NCI-H1694 treated with DMSO at 0.1 percent for 48 hours (cell line): Measurements from ENCODE around the gene KLF7.

ENCODE experiments used
- DNase-seq: peaks from one replicate; lab custom pipeline; 2025; lab: John Stamatoyannopoulos, UW

The KLF7 gene

GRCh38 chr2:207126724-207127308 is 38.9 kb downstream of the KLF7 start:
- DNase-seq, result no peak

- no peak for DNase-seq
Measured at GRCh38 chr2:207123776-207124391, 41.9 kb downstream of the KLF7 start.

- DNase-seq, result no peak
Measured at GRCh38 chr2:207123335-207123744, 42.4 kb downstream of the KLF7 start.

- no peak for DNase-seq
Measured at GRCh38 chr2:207122651-207123334, 43.0 kb downstream of the KLF7 start.

GRCh38 chr2:207121784-207122183 is 44.0 kb downstream of the KLF7 start:
- no peak for DNase-seq

GRCh38 chr2:207119048-207119447 is 46.7 kb downstream of the KLF7 start:
- no peak for DNase-seq

GRCh38 chr2:207117668-207118067 is 48.1 kb downstream of the KLF7 start:
- no peak for DNase-seq

- DNase-seq, result no peak
Measured at GRCh38 chr2:207115715-207116364, 49.9 kb downstream of the KLF7 start.

GRCh38 chr2:207113414-207113813 is 52.3 kb downstream of the KLF7 start:
- DNase-seq, result peak; percentile 97

- no peak for DNase-seq
Measured at GRCh38 chr2:207112785-207113184, 53.0 kb downstream of the KLF7 start.

GRCh38 chr2:207112383-207112782 is 53.4 kb downstream of the KLF7 start:
- DNase-seq, result no peak

GRCh38 chr2:207111757-207112156 is 54.0 kb downstream of the KLF7 start:
- no peak for DNase-seq

GRCh38 chr2:207110715-207111114 is 55.0 kb downstream of the KLF7 start:
- DNase-seq, result no peak

- DNase-seq, result no peak
Measured at GRCh38 chr2:207110310-207110709, 55.4 kb downstream of the KLF7 start.

- DNase-seq, result no peak
Measured at GRCh38 chr2:207109768-207110167, 56.0 kb downstream of the KLF7 start.

GRCh38 chr2:207108440-207108839 is 57.3 kb downstream of the KLF7 start:
- DNase-seq, result no peak

GRCh38 chr2:207107551-207107950 is 58.2 kb downstream of the KLF7 start:
- peak; percentile 91 for DNase-seq

GRCh38 chr2:207107131-207107530 is 58.6 kb downstream of the KLF7 start:
- no peak for DNase-seq

- DNase-seq, result no peak
Measured at GRCh38 chr2:207103132-207103531, 62.6 kb downstream of the KLF7 start.

GRCh38 chr2:207101984-207102383 is 63.8 kb downstream of the KLF7 start:
- no peak for DNase-seq

GRCh38 chr2:207097278-207097677 is 68.5 kb downstream of the KLF7 start:
- DNase-seq, result no peak

- DNase-seq, result no peak
Measured at GRCh38 chr2:207095963-207096362, 69.8 kb downstream of the KLF7 start.

- DNase-seq, result no peak
Measured at GRCh38 chr2:207093234-207093633, 72.5 kb downstream of the KLF7 start.
